Progenitor cell of endocrine pancreas (in vitro differentiated cells): ENCODE measurements around the gene USP27X. TPM values are rescaled to one million over a fixed set of nuclear protein-coding genes. Genes with fewer than 3 reads are reported as not detected.

Experiments
- DNase-seq: peaks from one replicate; pipeline ENCODE4 v3.0.0; 2021; ENCODE audit warnings: low spot score; ENCODE audit not compliant: unreplicated experiment
- H3K27ac Mint-ChIP-seq: 2 replicates; pipeline ENCODE4 v1.8.0; 2021; ENCODE audit warnings: mild to moderate bottlenecking, moderate library complexity, mixed read lengths
- H3K27me3 Mint-ChIP-seq: 2 replicates; pipeline ENCODE4 v1.8.0; 2021; ENCODE audit warnings: mixed read lengths
- H3K36me3 Mint-ChIP-seq: 2 replicates; pipeline ENCODE4 v1.8.0; 2022; ENCODE audit warnings: mixed read lengths; ENCODE audit not compliant: insufficient read depth
- H3K4me1 Mint-ChIP-seq: 2 replicates; pipeline ENCODE4 v1.8.0; 2021; ENCODE audit warnings: low read depth, mixed read lengths
- H3K4me3 Mint-ChIP-seq: 2 replicates; pipeline ENCODE4 v1.8.0; 2021; ENCODE audit warnings: low read depth, mild to moderate bottlenecking, moderate library complexity, mixed read lengths
- H3K9me3 Mint-ChIP-seq: 2 replicates; pipeline ENCODE4 v1.8.0; 2021; ENCODE audit warnings: low read depth, mixed read lengths
- CTCF ChIP-seq: fragments of 200-600 bp; sonication (generic); IDR thresholded peaks from one replicate; pipeline ENCODE4 v1.5.0; 2021; ENCODE audit warnings: antibody characterized with exemption, mild to moderate bottlenecking; ENCODE audit not compliant: unreplicated experiment
- total RNA-seq: library from RNA; stranded (reverse); gene quantifications from 2 replicates; pipeline ENCODE4 v1.2.1, GENCODE V29; 2021

Gene USP27X
- total RNA-seq, 1 donor from 2014 or later: 7.4 TPM

GRCh38 chrX:49921109-49921508 is 41.8 kb downstream of the USP27X start:
- DNase-seq: no peak
- Mint-ChIP-seq H3K27ac (no peak overlapping the region), H3K36me3 (no peaks in the 10 kb centered on the region), H3K4me3 (no peak overlapping the region), H3K4me1 (peaks cover 9% of the 10 kb centered on the region), H3K27me3 (no peaks in the 10 kb centered on the region), H3K9me3 (peaks cover 8% of the 10 kb centered on the region)
- no peak for TF ChIP-seq CTCF

- no peak for TF ChIP-seq CTCF
- H3K36me3 Mint-ChIP-seq: no peaks in the 10 kb centered on the region
- H3K4me3 Mint-ChIP-seq: peak within 1 kb of the TSS; percentile 79
- H3K27me3 Mint-ChIP-seq: no peaks in the 10 kb centered on the region
- peak within 1 kb of the TSS; percentile 93 for H3K27ac Mint-ChIP-seq
- H3K9me3 Mint-ChIP-seq: peaks cover 12% of the 10 kb centered on the region
- H3K4me1 Mint-ChIP-seq: peaks cover 10% of the 10 kb centered on the region
- peak; percentile 88 for DNase-seq
Measured at GRCh38 chrX:49922291-49923241, 43.3 kb downstream of the USP27X start, which contains the start of gene CLCN5. Gene CLCN5 (plus strand): TSS chrX:49922596. CDS start chrX:49925299, 2,703 bp downstream.

- H3K4me1 Mint-ChIP-seq: peaks cover 10% of the 10 kb centered on the region
- peaks cover 11% of the 10 kb centered on the region for H3K9me3 Mint-ChIP-seq
- H3K27me3 Mint-ChIP-seq: no peaks in the 10 kb centered on the region
- no peaks in the 10 kb centered on the region for H3K36me3 Mint-ChIP-seq
- no peak for TF ChIP-seq CTCF
- H3K27ac Mint-ChIP-seq: no peak overlapping the region
- DNase-seq: no peak
- H3K4me3 Mint-ChIP-seq: no peak overlapping the region
Measured at GRCh38 chrX:49925176-49925575, 45.9 kb downstream of the USP27X start.

- Mint-ChIP-seq H3K9me3 (peaks cover 14% of the 10 kb centered on the region), H3K36me3 (no peaks in the 10 kb centered on the region), H3K27me3 (no peaks in the 10 kb centered on the region), H3K27ac (no peak overlapping the region), H3K4me3 (no peak overlapping the region), H3K4me1 (peaks cover 2% of the 10 kb centered on the region)
- no peak for DNase-seq
- TF ChIP-seq CTCF: no peak
Measured at GRCh38 chrX:49930039-49930438, 50.8 kb downstream of the USP27X start.

Other genes starting within 250 kb of the USP27X start
- not detected in 2 replicates for gene PAGE1, start 183.5 kb upstream of the USP27X start, total RNA-seq
- not detected in 2 replicates for gene PAGE4, start 50.2 kb upstream of the USP27X start, total RNA-seq
- 14.0 and 17.2 TPM in 2 replicates for gene CLCN5, start 43.1 kb downstream of the USP27X start, total RNA-seq